Osteocyte (in vitro differentiated cells): ENCODE data around the gene IL9R. TPM values are rescaled to one million over a fixed set of nuclear protein-coding genes. Genes with fewer than 3 reads are reported as not detected.
A peak's percentile ranks its signal among the peaks of the same experiment; 100 is the strongest.

Source experiments
- DNase-seq: peaks from one replicate; pipeline ENCODE4 v3.0.0; 2021; ENCODE audit warnings: mixed read lengths; ENCODE audit not compliant: unreplicated experiment; ENCODE audit errors: extremely low spot score
- H3K27ac Mint-ChIP-seq: one replicate; pipeline ENCODE4 v1.8.0; 2021; ENCODE audit warnings: mild to moderate bottlenecking, mixed read lengths; ENCODE audit not compliant: unreplicated experiment
- H3K27me3 Mint-ChIP-seq: one replicate; pipeline ENCODE4 v1.8.0; 2021; ENCODE audit warnings: mixed read lengths; ENCODE audit not compliant: unreplicated experiment
- H3K36me3 Mint-ChIP-seq: one replicate; pipeline ENCODE4 v1.8.0; 2021; ENCODE audit warnings: mixed read lengths; ENCODE audit not compliant: unreplicated experiment
- H3K4me1 Mint-ChIP-seq: one replicate; pipeline ENCODE4 v1.8.0; 2021; ENCODE audit warnings: mixed read lengths; ENCODE audit not compliant: unreplicated experiment
- H3K4me3 Mint-ChIP-seq: one replicate; pipeline ENCODE4 v1.8.0; 2021; ENCODE audit warnings: mild to moderate bottlenecking, moderate library complexity, mixed read lengths; ENCODE audit not compliant: unreplicated experiment
- H3K9me3 Mint-ChIP-seq: one replicate; pipeline ENCODE4 v1.8.0; 2021; ENCODE audit warnings: mixed read lengths; ENCODE audit not compliant: unreplicated experiment
- long read RNA-seq: library from polyadenylated mRNA; unstranded; transcript quantifications from one replicate; pipeline ENCODE4 v2.0.0, GENCODE V29; 2021
- total RNA-seq: library from RNA; stranded (reverse); gene quantifications from 2 replicates; pipeline ENCODE4 v1.2.1, GENCODE V29; 2021
- TF ChIP-seq, protein P1 (sequence below): fragments of 200-600 bp; sonication (generic); IDR thresholded peaks from 2 replicates; pipeline ENCODE4 v1.5.0; 2021; ENCODE audit warnings: antibody characterized with exemption, mild to moderate bottlenecking, moderate library complexity

IL9R gene, protein sequence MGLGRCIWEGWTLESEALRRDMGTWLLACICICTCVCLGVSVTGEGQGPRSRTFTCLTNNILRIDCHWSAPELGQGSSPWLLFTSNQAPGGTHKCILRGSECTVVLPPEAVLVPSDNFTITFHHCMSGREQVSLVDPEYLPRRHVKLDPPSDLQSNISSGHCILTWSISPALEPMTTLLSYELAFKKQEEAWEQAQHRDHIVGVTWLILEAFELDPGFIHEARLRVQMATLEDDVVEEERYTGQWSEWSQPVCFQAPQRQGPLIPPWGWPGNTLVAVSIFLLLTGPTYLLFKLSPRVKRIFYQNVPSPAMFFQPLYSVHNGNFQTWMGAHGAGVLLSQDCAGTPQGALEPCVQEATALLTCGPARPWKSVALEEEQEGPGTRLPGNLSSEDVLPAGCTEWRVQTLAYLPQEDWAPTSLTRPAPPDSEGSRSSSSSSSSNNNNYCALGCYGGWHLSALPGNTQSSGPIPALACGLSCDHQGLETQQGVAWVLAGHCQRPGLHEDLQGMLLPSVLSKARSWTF
- total RNA-seq, result not detected in 2 replicates
- long read RNA-seq, result 0 reads

- no peak within 1 kb of the TSS for H3K27ac Mint-ChIP-seq
- H3K9me3 Mint-ChIP-seq, result no peaks in the 10 kb centered on the region
- TF ChIP-seq, protein P1, sequence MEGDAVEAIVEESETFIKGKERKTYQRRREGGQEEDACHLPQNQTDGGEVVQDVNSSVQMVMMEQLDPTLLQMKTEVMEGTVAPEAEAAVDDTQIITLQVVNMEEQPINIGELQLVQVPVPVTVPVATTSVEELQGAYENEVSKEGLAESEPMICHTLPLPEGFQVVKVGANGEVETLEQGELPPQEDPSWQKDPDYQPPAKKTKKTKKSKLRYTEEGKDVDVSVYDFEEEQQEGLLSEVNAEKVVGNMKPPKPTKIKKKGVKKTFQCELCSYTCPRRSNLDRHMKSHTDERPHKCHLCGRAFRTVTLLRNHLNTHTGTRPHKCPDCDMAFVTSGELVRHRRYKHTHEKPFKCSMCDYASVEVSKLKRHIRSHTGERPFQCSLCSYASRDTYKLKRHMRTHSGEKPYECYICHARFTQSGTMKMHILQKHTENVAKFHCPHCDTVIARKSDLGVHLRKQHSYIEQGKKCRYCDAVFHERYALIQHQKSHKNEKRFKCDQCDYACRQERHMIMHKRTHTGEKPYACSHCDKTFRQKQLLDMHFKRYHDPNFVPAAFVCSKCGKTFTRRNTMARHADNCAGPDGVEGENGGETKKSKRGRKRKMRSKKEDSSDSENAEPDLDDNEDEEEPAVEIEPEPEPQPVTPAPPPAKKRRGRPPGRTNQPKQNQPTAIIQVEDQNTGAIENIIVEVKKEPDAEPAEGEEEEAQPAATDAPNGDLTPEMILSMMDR, result no peak
- H3K27me3 Mint-ChIP-seq, result no peaks in the 10 kb centered on the region
- no peak within 1 kb of the TSS for H3K4me3 Mint-ChIP-seq
- no peaks in the 10 kb centered on the region for H3K36me3 Mint-ChIP-seq
- DNase-seq, result peak; percentile 64
- no peaks in the 10 kb centered on the region for H3K4me1 Mint-ChIP-seq
Measured at GRCh38 chrX:155997436-155997835, at the start of gene IL9R. Gene IL9R, plus strand, starts transcription at chrX:155997696. Its CDS starts 64 bp downstream, at chrX:155997760.

DNA sequence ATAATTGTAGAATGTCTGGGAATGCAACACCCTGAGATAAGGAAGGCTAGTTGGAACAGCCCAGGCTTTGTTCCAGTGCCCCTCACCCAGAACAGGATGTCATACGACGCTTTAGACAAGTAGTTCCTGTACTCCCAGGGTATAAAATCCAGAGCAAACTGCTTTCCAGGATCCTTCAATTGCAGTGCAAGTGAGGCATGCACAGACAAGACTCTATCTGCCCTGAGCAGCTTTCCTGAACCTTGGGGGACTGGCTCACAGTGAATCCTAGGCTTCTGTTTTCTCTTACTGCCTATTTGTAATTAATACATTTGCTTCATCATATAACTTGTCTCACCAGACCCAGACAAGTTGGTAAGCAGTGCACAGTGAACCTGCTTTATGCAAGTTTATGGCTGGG, 48.4 kb upstream of the IL9R start:
- H3K4me3 Mint-ChIP-seq, result no peak overlapping the region
- H3K27me3 Mint-ChIP-seq, result no peaks in the 10 kb centered on the region
- H3K27ac Mint-ChIP-seq, result no peak overlapping the region
- H3K4me1 Mint-ChIP-seq, result no peaks in the 10 kb centered on the region
- TF ChIP-seq, protein P1, result no peak
- DNase-seq, result no peak
- no peaks in the 10 kb centered on the region for H3K36me3 Mint-ChIP-seq
- H3K9me3 Mint-ChIP-seq, result no peaks in the 10 kb centered on the region

- Mint-ChIP-seq H3K27ac (no peak overlapping the region), H3K27me3 (no peaks in the 10 kb centered on the region), H3K4me1 (no peaks in the 10 kb centered on the region), H3K4me3 (no peak overlapping the region), H3K36me3 (no peaks in the 10 kb centered on the region), H3K9me3 (peaks cover 7% of the 10 kb centered on the region)
- DNase-seq, result no peak
- TF ChIP-seq, protein P1, result no peak
Measured at GRCh38 chrX:155951237-155951789, 46.2 kb upstream of the IL9R start.

GRCh38 chrX:155953055-155953454, 44.4 kb upstream of the IL9R start:
- TF ChIP-seq, protein P1, result no peak
- DNase-seq, result no peak
- Mint-ChIP-seq H3K4me1 (no peaks in the 10 kb centered on the region), H3K9me3 (peaks cover 7% of the 10 kb centered on the region), H3K36me3 (no peaks in the 10 kb centered on the region), H3K4me3 (no peak overlapping the region), H3K27ac (no peak overlapping the region), H3K27me3 (no peaks in the 10 kb centered on the region)

DNA sequence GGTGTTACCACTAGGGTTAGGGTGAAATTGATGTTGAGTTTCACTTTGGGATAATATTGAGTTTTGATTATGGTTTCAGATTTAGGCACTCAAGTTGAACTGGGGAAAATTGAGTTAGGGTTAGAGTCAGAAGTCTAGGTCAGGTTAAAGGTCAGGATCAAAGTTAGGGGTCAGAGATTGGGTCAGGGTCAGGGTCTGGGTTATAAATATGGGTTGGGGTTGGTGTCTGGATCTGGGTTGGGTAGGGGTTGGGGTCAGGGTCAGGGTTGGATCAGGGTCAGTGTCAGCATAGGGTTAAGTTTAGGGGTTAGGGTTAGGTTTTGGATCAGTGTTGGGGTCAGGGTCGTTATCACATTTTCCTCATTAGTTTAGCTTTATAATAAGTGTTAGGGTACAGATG, 42.7 kb upstream of the IL9R start:
- Mint-ChIP-seq H3K9me3 (peaks cover 7% of the 10 kb centered on the region), H3K4me1 (no peaks in the 10 kb centered on the region), H3K4me3 (no peak overlapping the region), H3K27ac (no peak overlapping the region), H3K36me3 (no peaks in the 10 kb centered on the region), H3K27me3 (no peaks in the 10 kb centered on the region)
- no peak for DNase-seq
- TF ChIP-seq, protein P1, result no peak
